ENCODE data around the gene GLI2. TPM values are rescaled to one million over a fixed set of nuclear protein-coding genes. Genes with fewer than 3 reads are reported as not detected.
A peak's percentile ranks its signal among the peaks of the same experiment; 100 is the strongest.

The GLI2 gene
- total and polyA plus RNA-seq, 12 donors: 0.37 to 1.7 (median 1.0) TPM

GRCh38 chr2:120715353-120715752, 20.3 kb upstream of the GLI2 start:
- intact Hi-C loops (cut with DNase I): no loop called here
- ATAC-seq (no peak), DNase-seq (no peak)
- no peak for TF ChIP-seq CTCF (IDR thresholded peaks at IDR 0.05)
- Histone ChIP-seq H3K27ac (no peak overlapping the region), H3K4me3 (no peak overlapping the region), H3K9me3 (no peaks in the 10 kb centered on the region), H3K36me3 (no peaks in the 10 kb centered on the region), H3K27me3 (peaks cover 0 to 16% (median 5%) of the 10 kb centered on the region in 7 donors), H3K4me1 (peaks cover 0 to 2% (median 0%) of the 10 kb centered on the region in 9 donors)
- 58 to 60% methylated on average over 8 of the region's 8 CpGs for WGBS, 2 donors

GRCh38 chr2:120715941-120716340, 19.7 kb upstream of the GLI2 start:
- ATAC-seq: no peak

GRCh38 chr2:120716641-120717585, 18.8 kb upstream of the GLI2 start:
- H3K27ac ChIP-seq: no peak overlapping the region
- no peaks in the 10 kb centered on the region for H3K9me3 ChIP-seq
- H3K36me3 ChIP-seq: no peaks in the 10 kb centered on the region
- intact Hi-C loops (cut with DNase I): no loop called here
- DNase-seq: no peak
- H3K27me3 ChIP-seq: peaks cover 0 to 10% (median 4%) of the 10 kb centered on the region in 7 donors
- no peak overlapping the region for H3K4me3 ChIP-seq
- ATAC-seq: peak in 1 of 8 donors; percentile 48
- 68 to 81% methylated on average over 15 of the region's 15 CpGs for WGBS, 2 donors
- no peak for TF ChIP-seq CTCF (IDR thresholded peaks at IDR 0.05)
- H3K4me1 ChIP-seq: peaks cover 0 to 10% (median 0%) of the 10 kb centered on the region in 9 donors

More at GRCh38 chr2:120715941-120716340, 19.7 kb upstream of the GLI2 start:
- Histone ChIP-seq H3K4me1 (peaks cover 0 to 7% (median 0%) of the 10 kb centered on the region in 9 donors), H3K4me3 (no peak overlapping the region), H3K9me3 (no peaks in the 10 kb centered on the region), H3K27ac (no peak overlapping the region), H3K27me3 (peaks cover 0 to 19% (median 5%) of the 10 kb centered on the region in 7 donors), H3K36me3 (no peaks in the 10 kb centered on the region)
- TF ChIP-seq CTCF (IDR thresholded peaks at IDR 0.05): no peak
- intact Hi-C loops (cut with DNase I): no loop called here
- 56 to 60% methylated on average over 8 of the region's 8 CpGs for WGBS, 2 donors
- DNase-seq: no peak

- no peak for DNase-seq
- Histone ChIP-seq H3K36me3 (no peaks in the 10 kb centered on the region), H3K27ac (no peak overlapping the region), H3K27me3 (peaks cover 0 to 7% (median 0%) of the 10 kb centered on the region in 7 donors), H3K4me3 (no peak overlapping the region), H3K9me3 (peaks cover 0 to 3% (median 0%) of the 10 kb centered on the region in 11 donors), H3K4me1 (peaks cover 2 to 24% (median 13%) of the 10 kb centered on the region in 9 donors)
- WGBS, 2 donors: 81 to 82% methylated on average over 7 of the region's 7 CpGs
- intact Hi-C loops (cut with DNase I): no loop called here
- TF ChIP-seq CTCF (IDR thresholded peaks at IDR 0.05): no peak
- ATAC-seq: no peak
Observed at GRCh38 chr2:120719491-120719890, 16.2 kb upstream of the GLI2 start.

All from heart right ventricle (tissue), 16 donors.